ENCODE data around the gene IL13RA1. TPM values are rescaled to one million over a fixed set of nuclear protein-coding genes. Genes with fewer than 3 reads are reported as not detected.
A peak's percentile ranks its signal among the peaks of the same experiment; 100 is the strongest.

IL13RA1 gene
- polyA plus RNA-seq, 3 donors: 48.8 to 74.6 (median 72.6) TPM

DNA sequence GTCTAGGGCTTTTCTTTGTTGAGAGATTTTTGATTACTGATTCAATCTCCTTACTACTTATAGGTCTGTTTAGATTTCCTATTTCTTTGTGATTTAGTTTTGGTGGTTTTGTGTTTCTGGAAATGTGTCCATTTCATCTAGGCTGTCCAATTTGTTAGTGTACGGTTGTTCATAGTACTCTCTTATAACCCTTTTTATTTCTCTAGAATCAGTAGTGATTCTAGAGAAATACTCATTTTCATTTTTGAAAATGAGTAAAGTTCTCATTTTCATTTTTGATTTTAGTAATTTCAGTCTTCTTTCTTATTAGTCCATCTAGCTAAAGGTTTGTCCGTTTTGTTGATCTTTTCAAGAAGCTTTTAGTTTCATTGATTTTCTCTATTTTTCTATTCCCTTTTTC is 7.5 kb downstream of the IL13RA1 start:
- Mint-ChIP-seq H3K4me1 (peaks cover 44% of the 10 kb centered on the region), H3K4me3 (no peak overlapping the region), H3K9me3 (peaks cover 0 to 12% (median 1%) of the 10 kb centered on the region in 7 donors), H3K27me3 (ENCODE audit: low read depth in 3 of 3) (peaks cover 0 to 5% (median 0%) of the 10 kb centered on the region in 3 donors), H3K36me3 (peaks cover 0 to 4% of the 10 kb centered on the region in 2 donors), H3K27ac (peak overlapping the region in 1 of 7 donors; percentile 4)
- Histone ChIP-seq H3K4me3 (replicated peaks in 1 of 3; ENCODE audit: low read depth in 2 of 3, low read length in 3 of 3) (no peak overlapping the region), H3K79me2 (ENCODE audit: insufficient read depth, low read length) (peaks cover 95% of the 10 kb centered on the region), H3K27ac (ENCODE audit: low read depth in 1 of 2, low read length in 2 of 2) (no peak overlapping the region), H4K20me1 (ENCODE audit: insufficient read depth, low read length) (peaks cover 40% of the 10 kb centered on the region), H3K4me2 (replicated peaks; ENCODE audit: extremely low read depth, low read length, poor library complexity, severe bottlenecking) (no peak overlapping the region), H3K4me1 (ENCODE audit: control insufficient read depth in 1 of 2, insufficient read depth in 2 of 2, low read length in 2 of 2) (peaks cover 14 to 16% of the 10 kb centered on the region in 2 donors), H2AFZ (ENCODE audit: insufficient read depth, low read depth, low read length, poor library complexity, severe bottlenecking) (no peak overlapping the region), H3K36me3 (replicated peaks in 1 of 2; ENCODE audit: control insufficient read depth in 1 of 2, insufficient read depth in 2 of 2, low read length in 2 of 2) (no peaks in the 10 kb centered on the region), H3K9me3 (replicated peaks in 1 of 2; ENCODE audit: control insufficient read depth in 1 of 2, insufficient read depth in 1 of 2, low read length in 2 of 2) (peaks cover 0 to 6% of the 10 kb centered on the region in 2 donors), H3K9ac (ENCODE audit: insufficient read depth, low read length, poor library complexity, severe bottlenecking) (no peak overlapping the region), H3K27me3 (ENCODE audit: control insufficient read depth in 2 of 2, insufficient read depth in 2 of 2, low read length in 2 of 2) (no peaks in the 10 kb centered on the region)
- no peak for DNase-seq
- TF ChIP-seq, protein P1, sequence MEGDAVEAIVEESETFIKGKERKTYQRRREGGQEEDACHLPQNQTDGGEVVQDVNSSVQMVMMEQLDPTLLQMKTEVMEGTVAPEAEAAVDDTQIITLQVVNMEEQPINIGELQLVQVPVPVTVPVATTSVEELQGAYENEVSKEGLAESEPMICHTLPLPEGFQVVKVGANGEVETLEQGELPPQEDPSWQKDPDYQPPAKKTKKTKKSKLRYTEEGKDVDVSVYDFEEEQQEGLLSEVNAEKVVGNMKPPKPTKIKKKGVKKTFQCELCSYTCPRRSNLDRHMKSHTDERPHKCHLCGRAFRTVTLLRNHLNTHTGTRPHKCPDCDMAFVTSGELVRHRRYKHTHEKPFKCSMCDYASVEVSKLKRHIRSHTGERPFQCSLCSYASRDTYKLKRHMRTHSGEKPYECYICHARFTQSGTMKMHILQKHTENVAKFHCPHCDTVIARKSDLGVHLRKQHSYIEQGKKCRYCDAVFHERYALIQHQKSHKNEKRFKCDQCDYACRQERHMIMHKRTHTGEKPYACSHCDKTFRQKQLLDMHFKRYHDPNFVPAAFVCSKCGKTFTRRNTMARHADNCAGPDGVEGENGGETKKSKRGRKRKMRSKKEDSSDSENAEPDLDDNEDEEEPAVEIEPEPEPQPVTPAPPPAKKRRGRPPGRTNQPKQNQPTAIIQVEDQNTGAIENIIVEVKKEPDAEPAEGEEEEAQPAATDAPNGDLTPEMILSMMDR (IDR thresholded peaks at IDR 0.05): no peak
- no CpG with 5 or more reads among the region's 2 CpGs for WGBS (ENCODE audit: insufficient coverage)
- intact Hi-C loops (cut with micrococcal nuclease): no loop called here

DNA sequence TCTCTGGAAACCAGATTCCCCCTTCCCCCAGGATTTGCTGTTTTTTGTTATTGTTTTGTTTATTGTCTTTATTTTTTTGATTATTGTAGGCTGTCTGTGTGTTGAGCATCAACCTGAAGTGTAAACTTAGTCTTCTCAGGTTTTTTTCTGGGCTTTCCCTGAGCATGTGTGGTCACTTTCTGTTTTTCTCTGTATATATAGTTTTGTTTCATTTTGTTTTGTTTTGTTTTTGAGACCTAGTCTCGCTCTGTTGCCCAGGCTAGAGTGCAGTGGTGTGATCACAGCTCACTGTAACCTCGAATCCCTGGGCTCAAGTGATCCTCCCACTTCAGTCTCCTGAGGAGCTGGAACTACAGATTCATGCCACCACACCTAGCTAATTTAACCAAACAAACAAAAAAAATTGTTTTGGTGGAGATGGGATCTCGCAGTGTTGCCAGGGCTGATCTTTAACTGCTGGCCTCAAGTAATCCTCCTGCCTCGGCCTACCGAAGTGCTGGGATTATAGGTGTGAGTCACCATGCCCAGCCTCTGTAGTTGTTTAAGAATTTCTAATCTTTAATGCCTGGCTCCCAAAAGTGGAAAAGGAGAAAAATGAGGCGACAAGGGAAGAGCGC is 9.1 kb downstream of the IL13RA1 start:
- Mint-ChIP-seq H3K4me1 (peaks cover 29% of the 10 kb centered on the region), H3K36me3 (peaks cover 6 to 9% of the 10 kb centered on the region in 2 donors), H3K9me3 (peaks cover 0 to 12% (median 1%) of the 10 kb centered on the region in 7 donors), H3K27ac (peak overlapping the region in 2 of 7 donors; percentile 46 to 85), H3K27me3 (ENCODE audit: low read depth in 3 of 3) (peaks cover 0 to 2% (median 0%) of the 10 kb centered on the region in 3 donors), H3K4me3 (no peak overlapping the region)
- WGBS (ENCODE audit: insufficient coverage): no CpG with 5 or more reads among the region's 7 CpGs
- peaks cover 45% of the 10 kb centered on the region for H4K20me1 ChIP-seq (ENCODE audit: insufficient read depth, low read length)
- no peaks in the 10 kb centered on the region for H3K27me3 ChIP-seq (ENCODE audit: control insufficient read depth in 2 of 2, insufficient read depth in 2 of 2, low read length in 2 of 2)
- H3K27ac ChIP-seq (ENCODE audit: low read depth in 1 of 2, low read length in 2 of 2): no peak overlapping the region
- H3K9ac ChIP-seq (ENCODE audit: insufficient read depth, low read length, poor library complexity, severe bottlenecking): no peak overlapping the region
- no peak overlapping the region for H3K4me3 ChIP-seq (replicated peaks in 1 of 3; ENCODE audit: low read depth in 2 of 3, low read length in 3 of 3)
- peaks cover 90% of the 10 kb centered on the region for H3K79me2 ChIP-seq (ENCODE audit: insufficient read depth, low read length)
- peaks cover 0 to 6% of the 10 kb centered on the region in 2 donors for H3K9me3 ChIP-seq (replicated peaks in 1 of 2; ENCODE audit: control insufficient read depth in 1 of 2, insufficient read depth in 1 of 2, low read length in 2 of 2)
- peaks cover 0 to 10% of the 10 kb centered on the region in 2 donors for H3K36me3 ChIP-seq (replicated peaks in 1 of 2; ENCODE audit: control insufficient read depth in 1 of 2, insufficient read depth in 2 of 2, low read length in 2 of 2)
- peaks cover 0 to 2% of the 10 kb centered on the region in 2 donors for H3K4me1 ChIP-seq (ENCODE audit: control insufficient read depth in 1 of 2, insufficient read depth in 2 of 2, low read length in 2 of 2)
- no peak overlapping the region for H3K4me2 ChIP-seq (replicated peaks; ENCODE audit: extremely low read depth, low read length, poor library complexity, severe bottlenecking)
- H2AFZ ChIP-seq (ENCODE audit: insufficient read depth, low read depth, low read length, poor library complexity, severe bottlenecking): no peak overlapping the region
- intact Hi-C loops (cut with micrococcal nuclease): no loop called here
- DNase-seq: no peak
- TF ChIP-seq, protein P1 (IDR thresholded peaks at IDR 0.05): no peak
